GM19395 (cell line): ENCODE measurements around the gene BRINP1.

Experiments
- ATAC-seq: cut with Tn5 transposase; IDR thresholded peaks from one replicate; pipeline ENCODE4 v1.9.1; 2021; ENCODE audit warnings: mild to moderate bottlenecking, moderate library complexity; ENCODE audit not compliant: unreplicated experiment

Gene BRINP1

DNA sequence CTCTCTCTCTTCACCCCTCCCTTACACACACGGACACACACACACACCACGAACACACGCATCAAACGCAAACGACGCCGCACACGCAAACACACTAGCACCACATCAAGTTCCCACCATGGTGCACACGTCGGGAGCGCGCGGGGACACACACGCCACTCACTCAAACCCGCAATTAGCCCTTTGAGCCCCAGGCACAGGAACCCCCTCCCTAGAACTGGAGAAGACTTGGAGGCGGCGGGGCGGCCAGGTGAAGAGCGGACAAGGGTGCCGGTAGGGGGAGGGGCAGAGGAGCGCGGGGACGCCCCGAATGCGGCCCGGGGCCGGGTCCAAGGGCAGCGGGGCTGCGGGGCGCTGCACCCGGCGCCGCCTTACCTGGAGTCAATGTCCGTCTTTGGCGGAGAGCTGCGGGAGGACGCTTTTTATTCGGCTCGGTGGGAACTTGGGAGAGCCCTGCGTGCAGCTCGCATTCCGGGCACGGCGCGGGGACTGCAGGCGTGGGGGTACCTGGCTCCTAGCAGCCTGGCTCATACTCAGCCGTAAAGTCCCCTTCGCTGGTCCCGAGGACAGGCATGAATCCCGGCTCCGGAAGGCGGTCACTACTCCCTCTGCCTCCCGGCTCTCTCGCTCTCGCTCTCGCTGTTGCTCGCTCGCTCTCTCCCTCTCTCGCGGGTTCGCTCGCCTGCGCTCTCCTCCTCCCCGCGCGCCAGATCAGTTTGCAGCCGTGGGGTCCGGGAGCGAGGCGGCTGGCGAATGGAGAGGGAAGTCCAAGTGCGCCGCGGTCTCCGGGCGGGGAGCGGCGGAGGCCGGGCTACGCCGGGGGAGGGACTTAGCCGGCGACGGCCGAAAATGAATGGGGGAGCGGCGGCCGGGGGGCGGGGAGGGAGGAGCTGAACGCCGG is at the start of gene BRINP1:
TSS of gene BRINP1 (minus strand) at position 755 of the 901 bp plus-strand sequence. CDS start 56,080 bp downstream, outside the sequence.
- no peak for ATAC-seq

DNA sequence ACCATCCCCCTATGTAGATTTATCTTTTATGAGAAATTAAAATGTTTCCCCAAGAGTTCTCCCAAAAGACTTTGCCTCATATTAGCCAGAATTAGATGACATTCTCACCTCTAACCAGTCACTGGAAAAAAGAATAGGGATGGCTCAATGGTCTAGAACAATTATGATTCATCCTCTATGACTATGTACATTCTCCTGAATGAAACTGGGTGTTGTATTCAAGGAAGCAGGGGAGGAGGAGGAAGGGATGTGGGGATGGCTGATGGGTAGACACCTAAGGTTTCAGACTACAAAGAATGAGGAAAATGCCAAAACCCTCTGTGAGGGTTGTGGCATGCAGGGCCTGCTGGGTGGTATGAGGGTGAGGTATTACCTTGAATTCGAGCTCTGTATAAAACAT is 49.5 kb upstream of the BRINP1 start:
- no peak for ATAC-seq

- no peak for ATAC-seq
Measured at GRCh38 chr9:119416793-119417192, 47.6 kb upstream of the BRINP1 start.

- ATAC-seq, result no peak
Measured at GRCh38 chr9:119412399-119412798, 43.2 kb upstream of the BRINP1 start.

- no peak for ATAC-seq
Measured at GRCh38 chr9:119409552-119409951, 40.3 kb upstream of the BRINP1 start.

GRCh38 chr9:119400606-119401005 is 31.4 kb upstream of the BRINP1 start:
- ATAC-seq, result no peak

- no peak for ATAC-seq
Measured at GRCh38 chr9:119398350-119398749, 29.1 kb upstream of the BRINP1 start.

DNA sequence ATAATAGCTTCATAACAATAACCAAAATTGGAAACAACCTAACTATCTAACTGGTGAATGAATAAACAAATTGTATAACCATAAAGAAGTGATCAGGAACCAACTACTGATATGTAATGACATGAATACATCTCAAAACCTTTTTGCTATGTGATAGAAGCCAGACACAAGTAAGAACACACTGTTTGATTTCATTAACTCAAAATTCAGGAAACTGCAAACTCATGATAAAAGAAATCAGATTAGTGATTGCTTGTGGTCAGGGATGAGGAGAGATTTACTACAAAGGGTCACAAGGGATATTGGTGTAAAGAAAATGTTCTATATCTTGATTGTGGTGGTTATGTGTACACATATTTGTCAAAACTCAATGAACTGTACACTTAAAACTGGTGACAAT is 22.6 kb upstream of the BRINP1 start:
- no peak for ATAC-seq

GRCh38 chr9:119375892-119376291 is 6.7 kb upstream of the BRINP1 start:
- no peak for ATAC-seq

DNA sequence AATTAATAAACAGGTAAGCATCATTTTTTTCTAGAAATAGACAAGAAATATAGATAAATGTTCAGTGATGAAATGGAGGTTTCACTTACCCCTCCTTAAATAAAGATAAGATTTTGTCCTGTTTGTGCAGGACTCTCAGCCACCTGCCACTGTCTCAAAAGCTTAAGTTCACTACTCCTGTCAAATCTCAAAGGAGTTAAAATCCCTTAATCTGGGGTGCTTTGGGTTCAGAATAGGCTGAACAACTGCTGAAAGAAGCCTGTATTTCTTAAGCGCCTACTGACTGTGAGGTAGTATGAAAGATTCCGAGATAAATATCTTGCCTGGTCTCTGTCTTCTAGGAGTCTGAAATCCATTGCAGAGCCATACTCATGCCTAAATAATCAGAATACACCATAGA is 3.7 kb upstream of the BRINP1 start:
- ATAC-seq, result no peak

GRCh38 chr9:119370816-119371215 is 1.6 kb upstream of the BRINP1 start:
- no peak for ATAC-seq

DNA sequence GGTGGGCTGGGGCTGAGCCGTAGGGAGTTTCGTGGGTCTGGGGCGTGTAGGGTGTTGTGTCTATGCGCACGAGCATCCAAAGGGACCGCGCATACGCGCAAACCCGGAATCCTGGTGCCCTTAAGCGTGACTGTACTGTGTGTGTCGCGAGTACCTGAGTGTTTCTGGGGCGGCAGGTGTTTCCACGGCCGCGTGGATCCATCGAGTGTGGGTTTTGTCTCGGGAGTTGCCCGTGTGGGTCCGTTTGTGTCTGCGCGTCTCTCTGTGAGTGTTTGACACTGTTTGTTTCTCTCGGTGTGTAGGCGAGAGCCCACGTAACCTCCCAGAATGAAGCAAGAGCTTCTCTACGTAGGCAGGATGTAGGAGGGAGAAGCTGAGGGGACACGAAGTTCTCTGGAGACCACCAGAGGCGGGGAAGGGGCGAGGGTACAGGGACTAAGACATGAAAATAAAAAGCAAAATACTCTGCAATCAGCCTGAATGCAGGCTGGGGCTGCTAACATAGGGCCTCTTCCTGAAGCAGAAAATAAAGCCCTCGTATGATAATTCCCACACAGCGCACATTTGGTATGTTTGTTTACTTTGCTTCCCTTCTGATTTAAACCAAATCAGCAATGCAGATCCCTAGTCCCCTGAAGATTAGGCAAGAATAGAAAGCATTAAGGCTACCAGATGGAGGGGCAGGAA is 588 bp upstream of the BRINP1 start:
- no peak for ATAC-seq

GRCh38 chr9:119368179-119368578 is 1.1 kb downstream of the BRINP1 start:
- no peak for ATAC-seq

DNA sequence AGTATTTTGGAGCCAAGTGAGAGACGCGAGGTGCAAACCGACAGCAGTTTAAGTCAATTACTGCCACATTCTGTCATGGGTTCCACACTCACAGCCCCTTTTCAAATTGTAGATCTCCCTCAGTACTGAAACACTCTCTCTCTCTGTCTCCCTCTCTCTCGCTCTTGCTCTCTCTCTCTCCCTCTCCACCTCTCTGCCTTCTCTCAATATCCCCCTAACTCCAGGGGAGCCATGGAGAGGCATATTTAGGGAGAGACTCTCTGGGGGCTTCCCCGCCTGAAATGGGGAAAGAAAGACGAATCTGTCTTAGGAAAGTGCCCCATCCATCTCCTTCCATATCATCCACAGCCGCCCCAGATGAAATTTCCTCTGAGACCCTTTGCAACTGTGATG is 1.6 kb downstream of the BRINP1 start:
- ATAC-seq, result no peak

DNA sequence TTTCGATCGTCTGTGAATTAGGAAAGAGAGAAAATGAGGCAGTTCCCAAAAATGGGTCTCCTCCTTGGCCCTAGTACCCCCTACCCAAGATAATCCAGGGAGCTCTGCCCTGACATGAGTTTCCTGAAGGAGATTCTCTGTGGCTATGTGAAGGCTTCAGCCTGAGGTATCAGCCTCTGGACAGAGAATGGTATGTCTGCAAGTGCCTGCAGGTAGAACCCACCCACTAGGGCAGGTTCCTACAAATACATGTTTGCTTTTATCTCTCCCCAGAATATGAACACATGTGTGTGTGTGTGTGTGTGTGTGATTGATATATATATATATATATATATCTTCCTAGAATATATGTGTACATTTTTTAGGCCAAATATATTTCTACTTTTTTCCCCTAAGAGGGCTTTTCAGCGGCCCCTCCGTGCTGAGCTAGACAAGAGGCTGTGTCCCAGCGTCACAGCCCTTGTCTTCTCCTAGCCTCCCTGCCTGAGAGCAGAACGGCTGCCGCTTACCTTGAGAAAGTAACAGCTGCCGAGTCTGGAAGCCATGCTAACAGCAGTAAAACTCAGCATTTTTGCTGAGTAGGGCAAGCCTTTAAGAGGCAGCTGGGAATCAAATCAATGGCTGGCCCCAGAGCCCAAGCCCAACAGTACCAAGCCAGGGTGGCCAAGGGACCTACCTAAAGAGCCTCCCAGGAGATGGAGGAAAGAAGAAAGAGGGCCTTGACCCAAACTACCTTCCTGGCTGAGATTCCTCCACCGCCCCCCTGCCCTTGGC is 2.1 kb downstream of the BRINP1 start:
- no peak for ATAC-seq

- no peak for ATAC-seq
Measured at GRCh38 chr9:119365291-119366027, 3.8 kb downstream of the BRINP1 start.

DNA sequence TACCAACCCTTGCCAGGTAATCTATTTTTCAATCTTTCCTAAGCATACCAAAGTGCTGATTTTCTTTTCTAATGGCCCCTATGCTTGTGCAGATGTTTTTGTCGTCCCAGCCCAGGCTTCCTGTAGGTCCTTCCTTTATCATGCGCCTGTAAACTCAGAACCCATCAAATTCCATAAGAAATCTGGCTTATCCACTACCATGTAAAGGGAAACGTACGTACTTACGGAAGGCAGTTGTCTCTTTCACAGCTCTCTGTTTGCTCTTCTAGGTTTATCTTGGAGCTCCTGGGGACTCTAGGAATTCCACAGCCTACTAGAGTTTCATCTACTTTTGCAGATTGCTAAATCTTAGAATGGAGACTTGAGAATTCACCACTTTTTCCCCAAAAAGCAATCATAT is 9.0 kb downstream of the BRINP1 start:
- no peak for ATAC-seq

- ATAC-seq, result no peak
Measured at GRCh38 chr9:119357336-119358096, 11.7 kb downstream of the BRINP1 start.

- no peak for ATAC-seq
Measured at GRCh38 chr9:119349351-119349825, 19.8 kb downstream of the BRINP1 start.
